ENCODE data around the gene SDHAF1.
"Not testable (repeated sequence)": the region's sequence is repeated elsewhere in the genome, so short reads cannot be mapped to it uniquely, and the experiment has no call there.

SDHAF1 gene

GRCh38 chr19:35977446-35978222, 17.4 kb upstream of the SDHAF1 start:
- Histone ChIP-seq H3K79me2 (ENCODE audit: insufficient read depth, low read depth) (no peaks in the 10 kb centered on the region), H3K4me3 (IDR thresholded peaks at IDR 0.05; ENCODE audit: insufficient read depth, low read depth, low read length) (no peak overlapping the region)

DNA sequence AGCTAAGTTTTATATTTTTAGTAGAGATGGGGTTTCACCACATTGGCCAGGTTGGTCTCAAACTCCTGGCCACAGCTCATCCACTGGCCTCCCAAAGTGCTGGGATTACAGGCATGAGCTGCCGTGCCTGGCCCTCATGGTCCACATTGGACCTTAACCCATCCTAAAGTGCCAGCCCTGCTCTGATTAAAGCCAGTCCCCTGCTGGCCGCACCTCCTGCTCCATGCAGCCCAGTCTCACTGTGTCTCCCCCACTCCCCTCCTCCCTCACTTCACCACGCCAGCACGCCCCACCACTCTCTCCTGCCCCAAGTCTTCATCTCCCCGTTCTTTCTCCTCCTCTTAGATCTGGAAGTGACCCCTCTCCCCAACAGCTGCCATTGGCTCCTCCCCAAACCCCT, 16.7 kb upstream of the SDHAF1 start:
- H2AFZ ChIP-seq (ENCODE audit: low read depth): no peak overlapping the region

More at GRCh38 chr19:35977446-35978222, 17.4 kb upstream of the SDHAF1 start:
- H3K27me3 ChIP-seq (ENCODE audit: insufficient read depth, low read depth): peaks cover 60% of the 10 kb centered on the region
- no peak overlapping the region for H3K9ac ChIP-seq
- no peaks in the 10 kb centered on the region for H3K36me3 ChIP-seq (ENCODE audit: insufficient read depth)
- no peaks in the 10 kb centered on the region for H4K20me1 ChIP-seq (ENCODE audit: insufficient read depth)
- H3K4me2 ChIP-seq: no peak overlapping the region
- H3K27ac ChIP-seq: no peak overlapping the region
- no peaks in the 10 kb centered on the region for H3K4me1 ChIP-seq (ENCODE audit: low read depth, poor library complexity, severe bottlenecking)
- H2AFZ ChIP-seq (ENCODE audit: low read depth): no peak overlapping the region
- 0 out of 2 replicates have a peak, but pooled peaks have one; percentile 27 for TF ChIP-seq CTCF (conservative IDR thresholded peaks at IDR 0.05; ENCODE audit: low read depth, low read length)

GRCh38 chr19:35978832-35979365, 16.1 kb upstream of the SDHAF1 start:
- no peaks in the 10 kb centered on the region for H3K4me1 ChIP-seq (ENCODE audit: low read depth, poor library complexity, severe bottlenecking)
- H3K27ac ChIP-seq: no peak overlapping the region
- H2AFZ ChIP-seq (ENCODE audit: low read depth): no peak overlapping the region
- H3K9ac ChIP-seq: no peak overlapping the region
- no peak overlapping the region for H3K4me3 ChIP-seq (IDR thresholded peaks at IDR 0.05; ENCODE audit: insufficient read depth, low read depth, low read length)
- no peak overlapping the region for H3K4me2 ChIP-seq
- no peaks in the 10 kb centered on the region for H3K79me2 ChIP-seq (ENCODE audit: insufficient read depth, low read depth)
- H4K20me1 ChIP-seq (ENCODE audit: insufficient read depth): no peaks in the 10 kb centered on the region
- H3K36me3 ChIP-seq (ENCODE audit: insufficient read depth): no peaks in the 10 kb centered on the region
- no peak for TF ChIP-seq CTCF (conservative IDR thresholded peaks at IDR 0.05; ENCODE audit: low read depth, low read length)
- peaks cover 58% of the 10 kb centered on the region for H3K27me3 ChIP-seq (ENCODE audit: insufficient read depth, low read depth)

More for the DNA sequence above, 16.7 kb upstream of the SDHAF1 start:
- Histone ChIP-seq H3K27ac (no peak overlapping the region), H3K4me3 (IDR thresholded peaks at IDR 0.05; ENCODE audit: insufficient read depth, low read depth, low read length) (no peak overlapping the region), H3K4me2 (no peak overlapping the region), H3K27me3 (ENCODE audit: insufficient read depth, low read depth) (peaks cover 64% of the 10 kb centered on the region), H3K36me3 (ENCODE audit: insufficient read depth) (no peaks in the 10 kb centered on the region), H3K4me1 (ENCODE audit: low read depth, poor library complexity, severe bottlenecking) (no peaks in the 10 kb centered on the region), H3K9ac (no peak overlapping the region), H3K79me2 (ENCODE audit: insufficient read depth, low read depth) (no peaks in the 10 kb centered on the region), H4K20me1 (ENCODE audit: insufficient read depth) (no peaks in the 10 kb centered on the region)
- TF ChIP-seq CTCF (conservative IDR thresholded peaks at IDR 0.05; ENCODE audit: low read depth, low read length): no peak

DNA sequence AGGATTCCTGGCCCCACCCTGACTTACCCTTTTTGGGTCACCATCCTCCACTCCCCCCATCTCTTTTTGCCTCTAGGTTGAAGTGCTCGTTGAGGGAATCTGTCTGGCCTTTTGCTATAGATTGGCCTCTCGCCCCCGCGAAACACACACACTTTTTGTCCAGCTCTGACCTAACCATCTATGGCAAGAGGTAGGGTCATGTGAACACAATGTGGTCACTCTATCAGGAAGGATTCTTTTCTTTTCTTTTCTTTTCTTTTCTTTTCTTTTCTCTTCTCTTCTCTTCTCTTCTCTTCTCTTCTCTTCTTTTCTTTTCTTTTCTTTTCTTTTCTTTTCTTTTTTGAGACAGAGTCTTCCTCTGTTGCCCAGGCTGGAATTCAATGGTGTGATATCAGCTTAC, 14.0 kb upstream of the SDHAF1 start:
- H3K27me3 ChIP-seq (ENCODE audit: insufficient read depth, low read depth): peaks cover 56% of the 10 kb centered on the region

GRCh38 chr19:35983177-35983576, 11.8 kb upstream of the SDHAF1 start:
- no peaks in the 10 kb centered on the region for H4K20me1 ChIP-seq (ENCODE audit: insufficient read depth)
- H3K36me3 ChIP-seq (ENCODE audit: insufficient read depth): no peaks in the 10 kb centered on the region
- no peak overlapping the region for H3K4me3 ChIP-seq (IDR thresholded peaks at IDR 0.05; ENCODE audit: insufficient read depth, low read depth, low read length)
- no peak overlapping the region for H3K4me2 ChIP-seq
- peaks cover 62% of the 10 kb centered on the region for H3K27me3 ChIP-seq (ENCODE audit: insufficient read depth, low read depth)
- H2AFZ ChIP-seq (ENCODE audit: low read depth): no peak overlapping the region
- TF ChIP-seq CTCF (conservative IDR thresholded peaks at IDR 0.05; ENCODE audit: low read depth, low read length): no peak
- no peak overlapping the region for H3K27ac ChIP-seq
- no peaks in the 10 kb centered on the region for H3K4me1 ChIP-seq (ENCODE audit: low read depth, poor library complexity, severe bottlenecking)
- no peaks in the 10 kb centered on the region for H3K79me2 ChIP-seq (ENCODE audit: insufficient read depth, low read depth)
- no peak overlapping the region for H3K9ac ChIP-seq

More for the DNA sequence above, 14.0 kb upstream of the SDHAF1 start:
- not testable (repeated sequence) for H3K79me2 ChIP-seq (ENCODE audit: insufficient read depth, low read depth); H2AFZ ChIP-seq (ENCODE audit: low read depth); H3K4me1 ChIP-seq (ENCODE audit: low read depth, poor library complexity, severe bottlenecking); H3K9ac ChIP-seq; H3K4me2 ChIP-seq; H3K36me3 ChIP-seq (ENCODE audit: insufficient read depth); H3K27ac ChIP-seq; H4K20me1 ChIP-seq (ENCODE audit: insufficient read depth); H3K4me3 ChIP-seq (IDR thresholded peaks at IDR 0.05; ENCODE audit: insufficient read depth, low read depth, low read length)
